GM19239 (cell line): ENCODE measurements around the gene GPA33.
"Not testable (repeated sequence)": the region's sequence is repeated elsewhere in the genome, so short reads cannot be mapped to it uniquely, and the experiment has no call there.

Experiments used
- DNase-seq: peaks from one replicate; pipeline ENCODE4 v3.0.0; 2011; ENCODE audit warnings: low spot score; ENCODE audit not compliant: insufficient read length
- FAIRE-seq: peaks from 2 replicates; lab custom pipeline; 2011; peaks lifted over from hg19 to GRCh38; lab: Jason Lieb, UNC

GPA33 gene

GRCh38 chr1:167060141-167061072 lies 29.8 kb downstream of the GPA33 start:
- FAIRE-seq, result no peak
- no peak for DNase-seq

DNA sequence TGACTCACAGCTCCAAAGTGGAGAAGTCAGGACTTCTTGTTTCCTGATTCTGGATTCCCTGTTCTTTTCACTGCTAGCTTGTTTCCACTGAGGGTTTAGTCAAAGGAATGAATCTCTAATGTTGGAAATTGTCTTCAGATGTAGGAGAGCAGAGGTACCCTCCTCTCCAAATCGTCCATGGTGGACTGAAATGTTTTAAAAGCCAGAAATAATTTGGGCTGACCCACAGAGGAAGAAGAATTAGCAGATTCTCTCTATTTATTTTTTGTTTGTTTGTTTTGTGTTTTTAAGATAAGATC lies 30.4 kb downstream of the GPA33 start:
- FAIRE-seq, result no peak

GRCh38 chr1:167059045-167059808 lies 30.9 kb downstream of the GPA33 start:
- peak; percentile 39 for FAIRE-seq
- peak; percentile 28 for DNase-seq

More for the DNA sequence above, 30.4 kb downstream of the GPA33 start:
- no peak for DNase-seq

- DNase-seq (peak; percentile 26), FAIRE-seq (no peak)
These were observed 32.9 kb downstream of the GPA33 start for GRCh38 chr1:167057241-167057688.

DNA sequence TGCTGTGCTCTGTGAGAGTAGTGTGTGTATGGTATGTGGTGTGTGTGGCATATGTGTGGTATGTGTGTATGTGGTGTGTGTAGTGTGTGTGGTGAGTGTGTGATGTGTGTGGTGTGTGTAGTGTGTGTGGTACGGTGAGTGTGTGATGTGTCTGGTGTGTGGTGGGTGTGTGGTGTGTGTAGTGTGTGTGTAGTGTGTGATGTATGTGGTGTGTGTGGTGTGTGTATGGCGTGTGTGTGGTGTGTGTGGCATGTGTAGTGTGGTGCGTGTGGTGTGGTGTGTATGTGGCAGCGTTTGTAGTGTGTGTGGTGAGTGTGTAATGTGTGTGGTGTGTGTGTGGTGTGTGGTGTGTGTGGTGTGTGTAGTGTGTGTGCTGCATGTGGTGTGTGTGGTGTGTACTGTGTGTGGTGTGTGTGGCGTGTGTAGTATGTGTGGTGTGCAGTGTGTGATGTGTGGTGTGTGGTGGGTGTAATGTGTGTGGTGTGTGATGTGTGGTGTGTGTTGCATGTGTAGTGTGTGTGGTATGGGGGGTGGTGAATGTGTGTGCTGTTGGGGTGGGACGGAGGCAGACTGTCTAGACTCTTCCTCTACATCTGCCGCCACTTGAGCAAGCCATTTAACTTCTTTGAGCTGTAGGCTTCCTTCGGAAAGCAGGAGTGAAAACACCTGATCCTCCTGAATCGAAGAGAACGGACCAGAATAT lies 33.5 kb downstream of the GPA33 start:
- no peak for FAIRE-seq
- DNase-seq, result no peak

- FAIRE-seq, result no peak
These were observed 35.1 kb downstream of the GPA33 start for GRCh38 chr1:167054946-167055630.

GRCh38 chr1:167054531-167054930 lies 35.6 kb downstream of the GPA33 start:
- DNase-seq (no peak), FAIRE-seq (no peak)

More at GRCh38 chr1:167054946-167055630, 35.1 kb downstream of the GPA33 start:
- no peak for DNase-seq

GRCh38 chr1:167052389-167052788 lies 37.8 kb downstream of the GPA33 start:
- FAIRE-seq (no peak), DNase-seq (no peak)

- DNase-seq (no peak), FAIRE-seq (no peak)
These were observed 38.3 kb downstream of the GPA33 start for GRCh38 chr1:167051907-167052306.

- DNase-seq (peak; percentile 63), FAIRE-seq (peak; percentile 88)
These were observed 46.3 kb downstream of the GPA33 start for GRCh38 chr1:167043752-167044488.

- FAIRE-seq (no peak), DNase-seq (no peak)
These were observed 56.5 kb downstream of the GPA33 start for GRCh38 chr1:167033646-167034045.

GRCh38 chr1:167029553-167029952 lies 60.6 kb downstream of the GPA33 start:
- not testable (repeated sequence) for FAIRE-seq, DNase-seq

DNA sequence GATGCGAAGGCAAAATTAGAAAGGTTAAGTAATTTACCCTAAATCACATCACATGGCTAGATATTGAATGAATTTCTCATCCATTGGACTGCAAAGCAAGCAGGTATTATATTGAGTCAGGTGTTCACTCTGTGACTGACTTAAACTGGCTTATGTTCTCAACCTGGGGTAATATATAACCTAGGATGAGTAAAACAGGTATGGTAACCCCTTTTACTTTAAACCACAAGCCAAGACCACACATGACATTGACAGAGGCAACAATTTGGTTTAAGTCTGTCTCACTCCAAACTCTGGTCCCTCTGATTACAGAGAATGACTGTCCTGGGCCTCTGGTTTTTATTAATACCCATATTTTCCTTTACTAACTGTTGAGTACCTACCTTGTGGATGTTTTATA lies 67.8 kb downstream of the GPA33 start:
- FAIRE-seq, result peak; percentile 57

DNA sequence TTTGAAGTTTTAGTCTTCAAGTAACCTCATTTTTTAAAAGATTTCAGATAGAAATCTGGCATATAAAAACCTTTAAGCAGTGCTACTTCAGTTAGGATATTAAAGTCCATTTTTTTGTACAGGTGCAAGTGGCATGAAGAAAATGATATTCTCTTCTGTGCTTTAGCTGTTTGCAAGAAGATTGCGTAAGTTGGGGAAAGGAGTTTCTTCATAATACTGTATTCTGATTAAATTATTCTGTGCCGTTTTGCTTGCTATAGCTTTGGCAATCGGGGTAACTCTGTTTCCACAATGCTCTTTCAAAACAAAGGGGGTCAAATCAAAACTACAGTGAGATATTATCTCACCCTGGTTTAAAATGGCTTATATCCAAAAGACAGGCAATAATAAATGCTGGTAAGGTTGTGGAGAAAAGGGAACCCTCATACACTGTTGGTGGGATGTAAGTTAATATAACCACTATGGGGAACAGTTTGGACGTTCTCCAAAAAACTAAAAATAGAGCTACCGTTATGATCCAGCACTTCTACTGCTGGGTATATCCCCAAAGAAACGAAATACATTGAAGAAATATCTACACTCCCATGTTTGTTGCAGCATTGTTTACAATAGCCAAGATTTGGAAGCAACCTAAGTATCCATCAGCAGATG lies 74.0 kb downstream of the GPA33 start:
- DNase-seq, result no peak
- FAIRE-seq, result no peak

More for the DNA sequence above, 67.8 kb downstream of the GPA33 start:
- DNase-seq, result no peak

- no peak for FAIRE-seq
- no peak for DNase-seq
These were observed 76.9 kb downstream of the GPA33 start for GRCh38 chr1:167013108-167013929.

DNA sequence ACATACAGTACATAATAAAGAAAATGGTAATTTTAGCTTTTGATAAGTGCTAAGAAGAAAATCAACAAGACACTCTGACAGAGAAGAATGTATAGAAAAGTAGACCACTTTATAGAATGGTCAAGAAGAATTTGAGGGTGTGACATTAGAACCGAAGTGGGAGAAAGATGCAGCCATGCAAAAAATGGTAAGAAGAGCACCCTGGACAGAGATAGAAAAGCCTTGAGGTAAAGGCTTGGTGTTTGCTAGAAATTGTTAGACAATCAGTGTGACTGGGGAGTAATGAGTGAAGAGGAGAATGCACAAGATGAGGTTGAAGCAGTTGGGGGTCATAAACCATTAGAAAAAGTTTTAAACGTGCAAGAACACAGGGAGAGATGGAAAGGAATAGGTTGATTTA lies 77.6 kb downstream of the GPA33 start:
- no peak for FAIRE-seq
- no peak for DNase-seq

DNA sequence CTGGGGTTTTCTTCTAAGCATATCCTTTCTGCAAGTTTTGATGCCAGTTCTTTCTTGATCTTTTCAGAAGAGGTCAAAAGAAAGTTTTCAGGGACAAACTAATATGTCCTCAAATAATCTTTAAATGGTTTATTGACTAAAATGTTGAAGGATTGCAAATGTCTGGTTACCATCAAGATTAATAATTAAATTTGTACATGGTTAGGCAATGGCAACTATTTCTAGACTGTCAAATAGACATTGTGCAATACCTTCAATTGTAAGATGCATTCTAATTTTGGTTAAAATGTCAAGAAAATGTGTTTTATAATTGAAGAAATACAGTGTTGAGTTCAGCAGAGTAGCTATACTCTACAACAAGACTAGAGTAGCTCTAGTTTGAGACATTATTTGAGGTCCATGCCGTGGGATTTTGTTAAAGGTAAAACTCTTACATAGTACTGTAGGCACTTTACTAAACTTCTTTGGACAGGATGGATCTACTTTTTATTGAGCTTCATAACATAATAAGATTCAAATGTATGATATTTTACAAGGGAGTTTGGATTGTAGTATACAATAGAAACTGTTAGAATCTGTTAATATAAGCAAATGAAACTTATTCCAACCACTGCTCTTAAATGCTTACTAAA lies 78.5 kb downstream of the GPA33 start:
- no peak for FAIRE-seq
- DNase-seq, result no peak

DNA sequence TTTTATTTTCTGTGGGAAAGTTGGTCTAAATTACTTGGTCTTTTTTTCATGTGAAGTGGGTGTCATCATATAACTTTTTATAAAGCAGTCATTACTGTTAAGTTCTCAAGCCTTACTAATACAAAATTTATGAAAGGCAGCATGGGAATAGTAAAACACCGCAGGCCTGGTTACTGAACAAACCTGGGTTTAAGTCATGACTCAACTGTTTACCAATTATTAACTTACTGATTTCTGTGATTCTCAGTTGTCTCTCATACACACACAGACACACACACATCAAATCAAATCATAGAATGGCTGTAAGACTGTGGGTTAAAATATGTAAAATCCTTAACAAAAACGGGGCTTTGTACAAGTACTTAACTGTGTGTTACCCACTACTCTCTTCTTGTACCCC lies 86.5 kb downstream of the GPA33 start:
- FAIRE-seq, result peak; percentile 26
- no peak for DNase-seq
